ENCODE results near the gene SYTL3.

SYTL3 gene

GRCh38 chr6:158761746-158762145, 111.9 kb downstream of the SYTL3 start:
- H3K27me3 Mint-ChIP-seq (ENCODE audit: low read depth) = no peaks in the 10 kb centered on the region
- peaks cover 62% of the 10 kb centered on the region for H3K36me3 Mint-ChIP-seq (ENCODE audit: low read depth)
- H3K27ac Mint-ChIP-seq = no peak overlapping the region
- no peaks in the 10 kb centered on the region for H3K4me1 Mint-ChIP-seq (ENCODE audit: low read depth)
- no peak overlapping the region for H3K4me3 Mint-ChIP-seq
- no peaks in the 10 kb centered on the region for H3K9me3 Mint-ChIP-seq
- no peak for DNase-seq (ENCODE audit: low spot score)

DNA sequence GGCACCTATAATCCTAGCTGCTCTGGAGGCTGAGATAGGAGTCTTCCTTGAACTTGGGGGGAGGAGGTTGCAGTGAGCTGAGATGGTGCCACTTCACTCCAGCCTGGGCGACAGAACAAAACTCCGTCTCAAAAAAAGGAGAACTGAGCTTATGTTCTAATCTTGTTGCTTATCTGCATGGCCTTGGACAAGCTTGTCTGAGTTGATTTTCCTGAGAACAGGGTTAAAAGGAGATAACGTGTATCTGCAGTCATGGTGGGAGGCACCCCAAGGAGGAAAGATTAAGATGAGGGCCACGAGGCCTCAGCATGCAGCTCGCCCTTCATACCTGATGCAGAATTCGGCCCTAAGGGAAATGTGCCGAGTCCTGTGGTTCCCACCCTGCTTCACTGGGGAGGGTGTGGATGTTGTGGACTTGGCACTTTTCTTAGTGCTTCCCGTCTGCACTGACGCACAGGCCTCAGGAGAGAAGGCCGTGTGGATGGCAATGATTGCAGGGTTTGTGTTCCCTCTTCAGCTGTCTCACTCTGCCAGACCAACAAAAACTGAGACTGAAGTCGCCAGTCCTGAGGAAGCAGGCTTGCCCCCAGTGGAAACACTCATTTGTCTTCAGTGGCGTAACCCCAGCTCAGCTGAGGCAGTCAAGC, 113.1 kb downstream of the SYTL3 start:
- no peaks in the 10 kb centered on the region for H3K9me3 Mint-ChIP-seq
- no peak overlapping the region for H3K27ac Mint-ChIP-seq
- H3K27me3 Mint-ChIP-seq (ENCODE audit: low read depth) = no peaks in the 10 kb centered on the region
- H3K36me3 Mint-ChIP-seq (ENCODE audit: low read depth) = peaks cover 66% of the 10 kb centered on the region
- DNase-seq (ENCODE audit: low spot score) = no peak
- H3K4me1 Mint-ChIP-seq (ENCODE audit: low read depth) = no peaks in the 10 kb centered on the region
- H3K4me3 Mint-ChIP-seq = no peak overlapping the region

DNA sequence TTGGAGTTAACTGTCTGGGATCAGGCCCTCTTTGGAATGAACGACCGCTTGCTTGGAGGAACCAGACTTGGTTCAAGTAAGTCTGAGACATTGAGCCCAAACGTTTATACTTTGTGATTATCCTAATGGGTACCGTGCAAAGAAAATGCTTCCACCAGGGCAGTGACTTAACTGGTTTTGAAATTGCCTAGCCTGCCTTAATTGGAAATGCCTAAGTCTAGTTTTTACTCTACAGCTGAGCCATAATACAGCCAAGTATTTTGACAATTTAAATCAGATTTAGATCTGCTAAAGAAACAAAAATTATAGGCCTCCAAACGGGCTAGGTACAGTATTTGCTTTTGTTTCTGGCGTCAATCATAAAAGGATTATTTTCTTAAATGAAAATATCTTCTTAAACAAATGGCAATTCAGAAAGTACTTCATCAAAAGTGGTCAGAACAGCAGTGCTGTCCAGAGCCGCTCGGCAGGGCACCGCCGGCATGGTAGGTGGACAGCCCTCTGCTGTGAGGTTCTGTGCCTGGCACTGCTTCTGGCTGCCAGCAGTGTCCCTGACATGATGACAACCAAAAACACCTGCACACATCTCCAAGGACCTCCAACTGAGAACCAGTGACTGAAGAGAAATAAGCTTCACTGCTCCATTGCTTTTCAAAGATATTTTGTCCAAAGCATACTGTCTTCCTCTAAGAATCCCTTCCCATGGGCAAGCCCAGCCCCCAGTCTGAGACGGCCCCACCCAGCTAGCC, 113.8 kb downstream of the SYTL3 start:
- Mint-ChIP-seq H3K9me3 (no peaks in the 10 kb centered on the region), H3K4me1 (ENCODE audit: low read depth) (no peaks in the 10 kb centered on the region), H3K4me3 (no peak overlapping the region), H3K27ac (peak overlapping the region; percentile 41), H3K27me3 (ENCODE audit: low read depth) (no peaks in the 10 kb centered on the region), H3K36me3 (ENCODE audit: low read depth) (peaks cover 68% of the 10 kb centered on the region)
- DNase-seq (ENCODE audit: low spot score) = no peak

DNA sequence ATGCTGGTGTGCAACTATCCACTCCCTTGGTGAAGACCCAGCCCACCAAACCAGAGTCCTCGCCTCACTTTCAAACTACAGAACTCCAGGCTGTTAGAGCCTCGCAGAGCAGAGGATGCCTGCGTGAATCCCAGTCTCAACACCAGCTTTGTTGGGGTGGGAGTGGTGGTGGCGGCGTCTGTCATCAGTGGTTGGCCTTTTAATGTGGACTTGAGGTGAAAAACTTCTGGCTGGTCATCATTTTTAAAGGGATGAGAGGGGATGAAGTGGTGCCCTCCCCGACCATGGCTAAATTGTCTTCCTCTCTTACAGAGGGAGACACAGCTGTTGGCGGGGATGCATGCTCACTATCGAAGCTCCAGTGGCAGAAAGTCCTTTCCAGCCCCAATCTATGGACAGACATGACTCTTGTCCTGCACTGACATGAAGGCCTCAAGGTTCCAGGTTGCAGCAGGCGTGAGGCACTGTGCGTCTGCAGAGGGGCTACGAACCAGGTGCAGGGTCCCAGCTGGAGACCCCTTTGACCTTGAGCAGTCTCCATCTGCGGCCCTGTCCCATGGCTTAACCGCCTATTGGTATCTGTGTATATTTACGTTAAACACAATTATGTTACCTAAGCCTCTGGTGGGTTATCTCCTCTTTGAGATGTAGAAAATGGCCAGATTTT, 114.5 kb downstream of the SYTL3 start:
- H3K27ac Mint-ChIP-seq = peak overlapping the region; percentile 41
- peaks cover 68% of the 10 kb centered on the region for H3K36me3 Mint-ChIP-seq (ENCODE audit: low read depth)
- no peak overlapping the region for H3K4me3 Mint-ChIP-seq
- DNase-seq (ENCODE audit: low spot score) = no peak
- no peaks in the 10 kb centered on the region for H3K9me3 Mint-ChIP-seq
- H3K4me1 Mint-ChIP-seq (ENCODE audit: low read depth) = no peaks in the 10 kb centered on the region
- no peaks in the 10 kb centered on the region for H3K27me3 Mint-ChIP-seq (ENCODE audit: low read depth)

- no peak for DNase-seq (ENCODE audit: low spot score)
- Mint-ChIP-seq H3K9me3 (no peaks in the 10 kb centered on the region), H3K4me3 (no peak overlapping the region), H3K4me1 (ENCODE audit: low read depth) (no peaks in the 10 kb centered on the region), H3K27ac (no peak overlapping the region), H3K36me3 (ENCODE audit: low read depth) (peaks cover 73% of the 10 kb centered on the region), H3K27me3 (ENCODE audit: low read depth) (no peaks in the 10 kb centered on the region)
Observed at GRCh38 chr6:158764926-158765325, 115.1 kb downstream of the SYTL3 start.

DNA sequence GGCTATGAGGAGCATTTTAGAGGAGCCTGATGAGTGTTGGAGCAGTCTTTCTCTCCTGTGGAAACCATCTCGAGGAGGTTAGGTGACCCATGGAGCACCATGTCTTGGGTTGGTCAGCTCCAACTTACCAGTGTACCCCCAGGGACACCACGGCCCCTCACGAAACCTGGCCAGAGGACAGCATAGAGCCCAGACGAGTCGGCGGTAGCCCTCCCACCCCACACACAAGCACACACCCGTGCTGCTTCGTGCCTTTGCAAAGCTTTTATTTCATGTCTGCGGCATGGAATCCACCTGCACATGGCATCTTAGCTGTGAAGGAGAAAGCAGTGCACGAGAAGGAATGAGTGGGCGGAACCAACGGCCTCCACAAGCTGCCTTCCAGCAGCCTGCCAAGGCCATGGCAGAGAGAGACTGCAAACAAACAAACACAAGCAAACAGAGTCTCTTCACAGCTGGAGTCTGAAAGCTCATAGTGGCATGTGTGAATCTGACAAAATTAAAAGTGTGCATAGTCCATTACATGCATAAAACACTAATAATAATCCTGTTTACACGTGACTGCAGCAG, 115.7 kb downstream of the SYTL3 start:
- Mint-ChIP-seq H3K4me3 (no peak overlapping the region), H3K27ac (no peak overlapping the region), H3K36me3 (ENCODE audit: low read depth) (peaks cover 79% of the 10 kb centered on the region), H3K4me1 (ENCODE audit: low read depth) (peaks cover under 1% of the 10 kb centered on the region), H3K27me3 (ENCODE audit: low read depth) (no peaks in the 10 kb centered on the region), H3K9me3 (no peaks in the 10 kb centered on the region)
- no peak for DNase-seq (ENCODE audit: low spot score)

DNA sequence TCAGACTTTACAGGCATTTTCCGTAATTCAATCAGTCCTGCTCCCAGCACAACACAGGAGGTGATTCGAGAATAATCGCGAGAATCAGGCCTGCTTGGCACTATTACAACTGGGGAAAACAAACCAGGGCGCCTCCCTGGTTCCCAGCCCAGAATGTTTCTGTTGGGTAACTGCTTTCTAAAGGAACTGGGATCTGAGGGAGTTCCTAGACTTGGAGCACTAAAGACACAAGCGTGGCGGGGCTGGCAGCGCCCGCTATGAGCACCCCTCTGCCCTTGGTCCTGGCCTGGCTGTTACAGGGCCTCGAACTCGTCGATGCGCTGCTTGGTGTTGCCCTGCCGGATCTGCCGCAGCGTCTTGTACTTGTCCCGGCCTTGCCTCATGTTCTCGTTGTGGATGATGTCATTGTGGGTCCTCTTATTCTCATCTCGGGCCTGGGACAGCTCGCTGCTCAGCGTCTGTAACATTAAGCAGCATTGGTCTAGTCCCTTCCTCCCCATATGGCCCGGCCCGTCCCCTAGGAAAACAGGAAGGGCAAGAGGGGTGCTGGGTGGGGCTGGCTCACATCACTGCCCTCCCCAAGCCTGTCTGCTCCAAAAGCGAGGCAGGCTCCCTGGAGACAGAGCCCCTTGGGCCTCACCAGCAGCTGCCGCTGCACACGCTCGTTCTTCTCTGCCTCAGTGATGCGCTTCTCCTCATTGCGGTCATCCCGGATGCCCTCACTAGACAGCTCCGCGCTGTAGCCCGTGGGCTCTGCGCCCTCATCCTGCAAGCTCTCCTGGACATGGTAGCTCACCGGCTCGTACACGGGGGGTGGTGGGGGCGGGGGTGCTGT, 117.0 kb downstream of the SYTL3 start:
- H3K27me3 Mint-ChIP-seq (ENCODE audit: low read depth) = no peaks in the 10 kb centered on the region
- H3K9me3 Mint-ChIP-seq = no peaks in the 10 kb centered on the region
- H3K36me3 Mint-ChIP-seq (ENCODE audit: low read depth) = peaks cover 86% of the 10 kb centered on the region
- peaks cover 9% of the 10 kb centered on the region for H3K4me1 Mint-ChIP-seq (ENCODE audit: low read depth)
- no peak overlapping the region for H3K4me3 Mint-ChIP-seq
- H3K27ac Mint-ChIP-seq = peak overlapping the region; percentile 17
- DNase-seq (ENCODE audit: low spot score) = no peak

- DNase-seq (ENCODE audit: low spot score) = no peak
- Mint-ChIP-seq H3K9me3 (no peaks in the 10 kb centered on the region), H3K4me3 (no peak overlapping the region), H3K27ac (no peak overlapping the region), H3K4me1 (ENCODE audit: low read depth) (peaks cover 14% of the 10 kb centered on the region), H3K27me3 (ENCODE audit: low read depth) (no peaks in the 10 kb centered on the region), H3K36me3 (ENCODE audit: low read depth) (peaks cover 86% of the 10 kb centered on the region)
Observed at GRCh38 chr6:158767709-158768108, 117.9 kb downstream of the SYTL3 start.

GRCh38 chr6:158768436-158768835, 118.6 kb downstream of the SYTL3 start:
- no peak overlapping the region for H3K4me3 Mint-ChIP-seq
- no peaks in the 10 kb centered on the region for H3K27me3 Mint-ChIP-seq (ENCODE audit: low read depth)
- H3K4me1 Mint-ChIP-seq (ENCODE audit: low read depth) = peaks cover 21% of the 10 kb centered on the region
- H3K36me3 Mint-ChIP-seq (ENCODE audit: low read depth) = peaks cover 89% of the 10 kb centered on the region
- no peak overlapping the region for H3K27ac Mint-ChIP-seq
- DNase-seq (ENCODE audit: low spot score) = no peak
- no peaks in the 10 kb centered on the region for H3K9me3 Mint-ChIP-seq

DNA sequence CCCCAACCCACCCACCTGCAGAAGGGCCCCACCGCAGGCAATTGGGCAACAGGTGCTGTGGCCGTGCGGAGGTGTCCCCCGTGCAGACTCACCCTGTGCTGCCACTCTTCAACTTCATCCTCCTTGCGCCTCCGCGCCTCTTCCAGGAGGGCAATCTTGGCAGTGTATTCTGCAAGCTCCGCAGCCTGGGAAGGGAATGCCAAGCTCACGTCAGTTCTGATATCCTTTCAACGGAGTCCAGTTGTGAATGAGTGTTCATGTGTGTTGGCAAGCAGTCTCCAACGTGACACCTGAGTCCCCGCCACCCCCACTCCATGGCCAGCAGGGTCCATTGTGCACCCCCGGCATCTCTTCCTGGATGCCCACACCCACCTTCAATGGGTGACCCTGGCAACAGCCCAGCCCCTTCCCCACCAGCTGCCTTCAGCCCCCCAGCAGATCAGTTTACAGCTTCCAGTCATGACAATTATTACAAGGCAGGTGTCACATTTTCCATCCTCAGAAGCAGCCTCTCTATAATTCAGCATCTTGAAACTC, 119.4 kb downstream of the SYTL3 start:
- no peaks in the 10 kb centered on the region for H3K27me3 Mint-ChIP-seq (ENCODE audit: low read depth)
- peak overlapping the region; percentile 21 for H3K27ac Mint-ChIP-seq
- H3K9me3 Mint-ChIP-seq = no peaks in the 10 kb centered on the region
- peaks cover 90% of the 10 kb centered on the region for H3K36me3 Mint-ChIP-seq (ENCODE audit: low read depth)
- DNase-seq (ENCODE audit: low spot score) = no peak
- peaks cover 21% of the 10 kb centered on the region for H3K4me1 Mint-ChIP-seq (ENCODE audit: low read depth)
- H3K4me3 Mint-ChIP-seq = no peak overlapping the region

DNA sequence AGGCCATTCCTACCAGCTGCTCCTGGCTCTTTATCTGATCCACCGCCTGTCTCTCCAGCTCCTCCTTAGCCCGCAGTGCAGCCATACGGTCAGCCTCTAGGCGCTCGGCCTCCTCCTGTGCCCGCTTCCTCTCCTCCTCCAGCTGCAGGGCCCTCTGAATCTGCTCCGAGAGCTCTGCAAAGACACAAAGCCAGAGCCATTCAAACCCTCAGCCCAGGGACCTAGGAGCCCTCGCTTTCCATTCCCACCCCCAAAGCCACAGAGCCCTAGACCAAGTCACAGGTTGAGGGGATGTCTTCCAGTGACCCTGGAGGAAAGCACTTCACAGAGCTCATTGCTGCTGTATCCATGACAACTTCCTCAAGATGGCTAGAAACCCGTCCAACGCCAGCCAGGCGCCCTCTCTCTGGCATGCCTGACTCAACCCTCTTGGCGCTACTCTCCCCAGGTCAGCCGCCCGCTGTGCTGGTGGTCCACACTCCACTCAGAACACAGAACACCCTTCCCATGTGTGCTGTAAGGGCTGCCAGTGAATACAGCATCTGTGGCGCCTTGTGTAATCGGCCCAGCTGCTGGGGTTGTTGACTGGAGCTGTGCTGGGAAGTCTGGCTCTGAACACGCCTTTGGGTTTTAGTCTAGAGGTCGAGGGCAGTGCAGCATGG, 120.0 kb downstream of the SYTL3 start:
- peaks cover 90% of the 10 kb centered on the region for H3K36me3 Mint-ChIP-seq (ENCODE audit: low read depth)
- peaks cover 21% of the 10 kb centered on the region for H3K4me1 Mint-ChIP-seq (ENCODE audit: low read depth)
- no peak overlapping the region for H3K4me3 Mint-ChIP-seq

GRCh38 chr6:158770533-158771330, 120.9 kb downstream of the SYTL3 start:
- H3K36me3 Mint-ChIP-seq (ENCODE audit: low read depth) = peaks cover 90% of the 10 kb centered on the region
- no peaks in the 10 kb centered on the region for H3K9me3 Mint-ChIP-seq
- no peak overlapping the region for H3K4me3 Mint-ChIP-seq
- DNase-seq (ENCODE audit: low spot score) = no peak
- peaks cover 21% of the 10 kb centered on the region for H3K4me1 Mint-ChIP-seq (ENCODE audit: low read depth)
- peak overlapping the region; percentile 54 for H3K27ac Mint-ChIP-seq
- no peaks in the 10 kb centered on the region for H3K27me3 Mint-ChIP-seq (ENCODE audit: low read depth)

More for the DNA sequence above, 120.0 kb downstream of the SYTL3 start:
- no peak for DNase-seq (ENCODE audit: low spot score)
- Mint-ChIP-seq H3K27me3 (ENCODE audit: low read depth) (no peaks in the 10 kb centered on the region), H3K27ac (peak overlapping the region; percentile 21), H3K9me3 (no peaks in the 10 kb centered on the region)

Measured in T-helper 2 cell treated with Interferon-gamma antibody and Interleukin-4, amounts not matched to agents 5 μg/mL and 100 μg/mL, for 36 hours (primary cell).